PC-9 (cell line): ENCODE results near the gene MYO10.

ENCODE experiments used
- CTCF ChIP-seq: fragments of 200-600 bp; sonication (generic); conservative IDR thresholded peaks from 2 replicates; pipeline ENCODE4 v1.6.1; 2017; ENCODE audit warnings: mixed run types, antibody characterized with exemption, mild to moderate bottlenecking, moderate library complexity
- EZH2 ChIP-seq: fragments of 200-600 bp; sonication (generic); IDR thresholded peaks from 2 replicates; pipeline ENCODE4 v1.8.0; 2017; ENCODE audit warnings: antibody characterized with exemption, low read depth

GRCh38 chr5:16768184-16768583, 167.9 kb downstream of the MYO10 start:
- TF ChIP-seq CTCF, result no peak
- no peak for TF ChIP-seq EZH2
